GM13976 (cell line): ENCODE data around the gene NT5DC4.

Experiments used
- DNase-seq: peaks from one replicate; pipeline ENCODE4 v3.0.0; 2012; ENCODE audit warnings: low spot score
- CTCF ChIP-seq: IDR thresholded peaks from 2 replicates; pipeline ENCODE4 v1.5.1; 2012; ENCODE audit warnings: borderline replicate concordance, mild to moderate bottlenecking; ENCODE audit not compliant: insufficient read depth; ENCODE audit errors: extremely low read depth, missing control alignments, control extremely low read depth
- in situ Hi-C: fragments of 300-500 bp; cut with MboI; formaldehyde crosslinking; loops from one replicate; pipeline ENCODE4 v1.12.0; 2022; ENCODE audit warnings: low sequenced_read_pairs, mixed read lengths, inconsistent platforms; ENCODE audit not compliant: unreplicated experiment

The NT5DC4 gene

GRCh38 chr2:112737542-112738232 lies 16.9 kb downstream of the NT5DC4 start:
- no peak for DNase-seq
- in situ Hi-C loops = loop anchor here (10.0 kb wide), 1 partner anchor 143 kb away; no protein-coding TSS in a partner anchor
- TF ChIP-seq CTCF = no peak

DNA sequence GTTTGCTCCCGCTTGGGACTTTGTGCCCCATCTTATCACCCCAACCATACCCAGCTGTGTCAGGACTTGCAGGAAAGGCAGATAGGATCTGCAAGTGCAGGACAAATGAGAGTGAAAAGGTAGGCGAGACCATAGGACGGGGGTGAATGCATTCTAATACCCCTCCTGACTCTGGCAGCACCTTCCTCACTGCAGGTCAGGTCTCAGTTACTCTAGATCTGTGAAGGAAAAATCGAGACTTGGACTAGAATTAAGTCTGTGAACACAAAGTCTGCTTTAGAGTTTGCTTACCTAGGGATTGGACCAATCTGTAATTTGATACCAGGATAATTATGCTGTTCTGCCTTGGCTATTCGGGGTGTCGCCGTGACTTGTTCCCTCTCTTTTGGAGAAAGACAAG lies 19.7 kb downstream of the NT5DC4 start:
- no peak for TF ChIP-seq CTCF
- in situ Hi-C loops = no loop called here

DNA sequence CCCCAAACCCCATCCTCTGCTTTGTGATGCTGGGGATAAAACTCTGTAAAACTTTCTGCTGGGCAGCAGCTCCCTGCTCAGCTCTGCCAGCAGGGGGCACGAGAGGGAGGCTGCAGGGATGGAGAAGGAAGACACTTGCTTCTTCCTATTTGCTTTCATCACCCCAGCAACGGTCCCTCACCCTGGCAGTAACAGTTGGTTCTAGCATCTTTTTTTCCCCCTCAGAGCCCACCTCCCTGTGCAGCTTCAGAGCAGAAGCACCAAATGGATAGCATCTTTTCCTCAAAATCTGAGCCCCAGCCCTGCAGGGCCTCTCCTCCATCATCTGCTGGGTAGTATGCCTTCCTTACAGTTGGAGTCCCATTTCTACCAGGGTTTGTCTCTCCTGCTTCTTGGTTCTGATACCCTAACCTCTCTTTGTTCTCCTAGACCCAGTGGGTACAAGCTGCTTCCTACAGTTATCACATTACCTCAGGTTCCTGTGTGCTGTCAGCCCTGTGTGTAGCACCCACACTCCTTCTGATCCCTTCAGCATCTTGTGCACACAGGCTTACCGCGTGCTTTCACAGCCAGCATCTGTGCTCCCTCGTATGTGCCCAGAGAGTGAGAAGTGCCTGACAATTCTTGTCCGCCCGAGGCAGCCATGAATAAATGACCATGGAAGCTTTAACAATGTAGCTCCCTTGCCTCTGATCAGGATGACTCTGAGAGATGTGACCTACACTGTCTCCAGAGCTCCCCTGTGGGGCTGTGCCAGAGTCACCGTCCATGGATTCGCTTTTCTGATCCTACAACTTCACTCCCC lies 29.1 kb downstream of the NT5DC4 start:
- DNase-seq = peak; percentile 73
- TF ChIP-seq CTCF = peak; percentile 96
- in situ Hi-C loops = loop anchor here (5.0 kb wide), 2 partner anchors 132 to 197 kb away; no protein-coding TSS in a partner anchor

More for the DNA sequence above, 19.7 kb downstream of the NT5DC4 start:
- no peak for DNase-seq

DNA sequence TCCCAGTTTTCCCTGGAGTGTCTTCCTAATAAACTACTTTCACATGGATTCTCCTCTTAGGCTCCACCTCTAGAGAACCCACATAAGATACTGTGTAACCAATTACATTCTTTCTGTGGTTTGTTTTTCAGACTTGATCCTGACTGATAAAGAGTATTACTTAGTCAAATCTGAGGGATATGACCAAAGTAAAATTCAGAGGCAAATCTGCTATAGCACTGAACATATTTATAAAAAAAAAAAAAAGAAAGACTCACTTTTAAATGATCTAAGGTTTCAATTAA lies 29.7 kb downstream of the NT5DC4 start:
- no peak for DNase-seq
- in situ Hi-C loops = loop anchor here (5.0 kb wide), 2 partner anchors 132 to 197 kb away; no protein-coding TSS in a partner anchor
- TF ChIP-seq CTCF = no peak

GRCh38 chr2:112751451-112752197 lies 30.8 kb downstream of the NT5DC4 start:
- TF ChIP-seq CTCF = no peak
- in situ Hi-C loops = loop anchor here (5.0 kb wide), 2 partner anchors 131 to 196 kb away; no protein-coding TSS in a partner anchor
- DNase-seq = no peak

- TF ChIP-seq CTCF = no peak
- in situ Hi-C loops = loop anchor here (5.0 kb wide), 2 partner anchors 130 to 195 kb away; no protein-coding TSS in a partner anchor
- DNase-seq = no peak
Observed at GRCh38 chr2:112752667-112753066, 31.8 kb downstream of the NT5DC4 start.
